GM12874 (cell line): ENCODE data around the gene ACTN2.

Source experiments
- CTCF ChIP-seq: IDR thresholded peaks from 2 replicates; pipeline ENCODE4 v1.5.1; 2011; ENCODE audit warnings: low read depth, mild to moderate bottlenecking, control low read depth, low read length, moderate library complexity; ENCODE audit not compliant: insufficient read depth

Gene ACTN2

GRCh38 chr1:236773919-236774318 lies 87.6 kb downstream of the ACTN2 start:
- TF ChIP-seq CTCF: no peak

- no peak for TF ChIP-seq CTCF
Observed at GRCh38 chr1:236774926-236775325, 88.6 kb downstream of the ACTN2 start.

GRCh38 chr1:236779312-236779711 lies 93.0 kb downstream of the ACTN2 start:
- no peak for TF ChIP-seq CTCF

- no peak for TF ChIP-seq CTCF
Observed at GRCh38 chr1:236785477-236785876, 99.2 kb downstream of the ACTN2 start.

GRCh38 chr1:236786453-236786852 lies 100.2 kb downstream of the ACTN2 start:
- no peak for TF ChIP-seq CTCF

GRCh38 chr1:236794585-236795034 lies 108.3 kb downstream of the ACTN2 start:
- no peak for TF ChIP-seq CTCF

- no peak for TF ChIP-seq CTCF
Observed at GRCh38 chr1:236795035-236795756, 108.9 kb downstream of the ACTN2 start, which contains the start of gene MTR. Gene MTR (plus strand): TSS chr1:236795292. CDS start chr1:236795704, 412 bp downstream.
